HG03378 (cell line): ENCODE data around the gene CASKIN1.
"Not testable (repeated sequence)": the region's sequence is repeated elsewhere in the genome, so short reads cannot be mapped to it uniquely, and the experiment has no call there.

ENCODE experiments used
- ATAC-seq: cut with Tn5 transposase; IDR thresholded peaks from one replicate; pipeline ENCODE4 v1.9.1; 2021; ENCODE audit warnings: mild to moderate bottlenecking, moderate library complexity; ENCODE audit not compliant: unreplicated experiment

The CASKIN1 gene

DNA sequence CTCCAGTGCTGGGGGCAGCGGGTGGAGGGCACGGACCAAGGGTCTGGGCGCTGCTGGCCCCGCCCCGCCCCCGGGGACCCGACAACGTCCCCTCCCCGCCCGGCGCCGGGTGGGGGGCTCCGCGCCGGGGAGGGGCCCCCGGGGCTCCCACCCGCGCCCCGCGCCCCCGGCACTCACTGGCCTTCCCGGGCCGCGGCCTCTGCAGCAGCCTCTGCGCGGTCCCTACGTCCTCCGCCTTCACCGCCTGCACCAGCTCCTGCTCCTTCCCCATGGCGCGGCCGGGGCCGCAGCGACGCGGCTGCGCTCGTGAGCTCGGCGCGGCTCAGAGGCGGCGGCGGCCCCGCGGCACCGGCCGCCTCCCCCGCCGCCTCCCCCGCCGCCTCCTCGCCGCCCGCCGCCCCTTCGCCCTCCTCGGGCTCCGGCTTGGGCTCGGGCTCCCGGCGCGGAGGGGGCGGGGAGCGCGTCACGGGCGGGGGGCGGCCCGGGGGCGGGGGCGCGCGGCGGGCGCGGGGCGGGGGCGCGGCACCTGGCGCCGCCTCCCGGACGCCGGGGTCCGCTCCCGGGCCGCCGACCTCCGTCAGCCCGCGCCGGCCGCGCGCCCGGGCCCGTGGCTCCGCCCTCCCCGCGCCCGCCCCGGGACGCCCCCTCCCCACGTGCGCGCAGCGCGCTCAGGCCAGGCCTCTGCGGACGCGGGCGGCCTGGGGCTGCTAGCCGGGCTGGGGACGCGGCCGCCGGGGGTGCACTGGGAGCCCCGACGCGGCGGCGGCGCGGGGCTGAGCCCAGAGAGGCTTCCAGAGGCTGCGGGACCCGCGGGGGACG lies at the start of gene CASKIN1:
CASKIN1 (minus strand) TSS at position 444 of the 819 bp plus-strand sequence; CDS start at position 271, 173 bp downstream.
- no peak for ATAC-seq

DNA sequence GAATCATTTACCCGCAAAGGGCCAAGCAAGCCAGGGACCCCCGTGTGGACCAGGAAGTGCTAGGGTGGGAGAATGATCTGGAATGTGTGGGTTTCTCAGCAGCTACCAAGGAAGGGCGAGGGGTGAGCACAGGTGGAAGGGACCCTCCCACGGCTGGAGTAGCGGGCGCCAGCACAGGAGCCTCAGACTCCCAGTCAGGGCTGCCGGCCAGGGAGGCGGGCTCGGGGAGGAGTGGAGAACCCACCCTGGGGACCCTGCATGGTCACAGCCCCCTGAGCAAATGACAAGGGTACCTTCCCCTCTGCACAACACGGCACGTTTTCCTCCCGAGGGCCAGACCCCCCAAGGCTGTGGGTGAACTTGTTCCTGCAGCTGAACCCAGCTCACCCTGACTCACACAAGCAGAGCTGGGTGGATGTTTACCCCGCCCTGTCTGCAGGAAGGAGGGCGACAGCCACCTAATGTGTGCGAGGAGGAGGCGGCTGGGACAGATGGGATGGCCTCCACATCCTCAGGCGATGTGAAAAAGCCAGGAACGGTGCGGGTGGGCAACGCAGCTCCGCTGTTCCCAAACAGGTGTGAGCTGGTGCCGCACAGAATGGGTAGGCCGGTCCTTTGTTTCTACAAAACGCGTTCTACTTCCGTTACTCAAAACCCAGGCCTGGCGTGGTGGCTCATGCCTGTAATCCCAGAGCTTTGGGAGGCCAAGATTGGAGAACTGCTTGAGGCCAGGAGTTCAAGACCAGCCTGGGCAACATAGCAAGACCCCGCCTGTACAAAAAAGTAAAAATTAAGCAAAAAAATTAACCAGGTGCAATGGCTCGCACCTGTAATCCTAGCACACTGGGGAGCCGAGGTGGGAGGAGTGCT lies 48.8 kb upstream of the CASKIN1 start:
- no peak for ATAC-seq

- no peak for ATAC-seq
Observed at GRCh38 chr16:2244301-2244700, 47.9 kb upstream of the CASKIN1 start.

GRCh38 chr16:2243781-2244180 lies 47.4 kb upstream of the CASKIN1 start:
- ATAC-seq = no peak

DNA sequence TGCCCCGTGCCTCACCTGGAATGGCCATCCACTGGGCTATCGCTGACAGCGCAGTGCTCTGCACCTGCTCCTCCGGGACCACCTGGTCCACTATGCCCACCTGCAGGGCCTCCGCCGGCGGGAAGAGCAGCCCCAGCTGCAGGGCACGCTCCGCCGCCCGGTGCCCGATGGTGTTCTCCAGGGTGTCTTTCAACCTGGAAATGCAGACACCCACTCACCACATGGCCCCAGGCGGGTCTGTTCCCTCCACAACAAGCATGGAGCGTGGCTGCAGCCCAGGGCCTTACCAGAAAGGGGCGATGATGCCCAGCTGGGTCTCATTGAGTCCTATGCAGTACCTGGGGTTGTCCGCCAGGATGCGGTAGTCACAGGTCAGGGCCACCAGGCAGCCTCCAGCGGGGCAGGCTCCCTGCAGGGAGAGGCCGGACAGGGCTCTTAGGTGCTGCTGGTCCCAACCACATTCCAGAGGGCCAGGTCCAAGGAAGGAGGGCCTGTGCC lies 46.7 kb upstream of the CASKIN1 start:
- ATAC-seq = no peak

DNA sequence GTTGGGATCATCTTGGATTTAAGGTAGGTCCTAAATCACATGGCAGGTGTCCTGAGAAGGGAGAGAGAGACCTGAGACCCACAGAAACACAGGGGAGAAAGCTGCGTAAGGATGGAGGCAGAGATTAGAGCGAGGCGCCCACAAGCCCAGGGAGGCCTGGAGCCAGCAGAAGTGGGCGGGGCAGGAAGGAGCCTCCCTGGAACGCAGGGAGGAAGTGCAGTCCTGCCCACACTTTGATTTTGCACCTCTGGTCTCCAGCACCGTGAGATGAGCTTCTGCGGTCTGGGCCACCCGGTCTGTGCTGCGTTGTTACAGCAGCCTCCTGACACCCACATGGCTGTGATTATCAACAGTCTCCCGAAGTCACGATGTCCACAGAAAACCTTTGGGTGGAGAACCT lies 46.2 kb upstream of the CASKIN1 start:
- ATAC-seq = no peak

GRCh38 chr16:2240331-2240730 lies 43.9 kb upstream of the CASKIN1 start:
- ATAC-seq = not testable (repeated sequence)

DNA sequence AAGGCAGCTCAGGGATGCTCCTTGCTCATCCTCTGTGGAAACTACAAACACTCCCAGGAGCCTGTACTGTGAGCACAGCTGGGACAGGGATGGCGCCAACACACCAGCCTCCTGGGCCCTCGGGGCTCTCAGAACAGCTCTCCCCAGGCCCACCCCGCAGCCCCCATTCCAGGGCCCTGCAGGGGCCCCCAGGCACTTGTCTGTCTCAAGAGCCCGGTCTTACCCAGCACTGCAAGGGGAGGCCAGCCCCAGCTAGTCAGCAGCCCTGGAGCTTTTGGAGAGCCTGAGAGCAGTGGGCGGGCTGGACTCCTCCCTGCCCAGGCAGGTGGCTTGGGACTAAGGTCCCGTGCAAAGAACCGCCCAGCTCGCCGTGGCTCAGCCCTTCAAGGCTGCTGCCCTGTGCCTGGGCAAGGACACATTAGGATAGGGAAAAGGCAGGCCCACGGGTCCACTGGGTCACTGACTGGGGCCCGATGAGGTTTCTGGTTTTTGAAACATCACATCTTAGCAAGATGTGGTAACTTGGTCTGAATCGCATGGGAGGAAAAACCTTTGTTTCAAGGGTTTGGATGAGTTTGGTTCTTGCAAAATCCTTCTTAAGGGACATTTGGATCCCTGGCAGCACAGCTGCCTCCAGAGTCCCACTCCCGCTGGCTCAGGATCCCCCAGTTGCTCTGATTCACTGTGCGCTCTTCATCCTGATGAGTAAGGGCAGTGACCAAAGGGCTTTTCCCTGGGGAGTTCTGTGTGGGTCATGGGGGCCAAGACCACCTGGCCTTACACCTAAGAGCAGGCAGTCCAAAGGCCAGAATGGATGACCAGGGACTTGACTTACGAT lies 42.7 kb upstream of the CASKIN1 start:
- no peak for ATAC-seq

DNA sequence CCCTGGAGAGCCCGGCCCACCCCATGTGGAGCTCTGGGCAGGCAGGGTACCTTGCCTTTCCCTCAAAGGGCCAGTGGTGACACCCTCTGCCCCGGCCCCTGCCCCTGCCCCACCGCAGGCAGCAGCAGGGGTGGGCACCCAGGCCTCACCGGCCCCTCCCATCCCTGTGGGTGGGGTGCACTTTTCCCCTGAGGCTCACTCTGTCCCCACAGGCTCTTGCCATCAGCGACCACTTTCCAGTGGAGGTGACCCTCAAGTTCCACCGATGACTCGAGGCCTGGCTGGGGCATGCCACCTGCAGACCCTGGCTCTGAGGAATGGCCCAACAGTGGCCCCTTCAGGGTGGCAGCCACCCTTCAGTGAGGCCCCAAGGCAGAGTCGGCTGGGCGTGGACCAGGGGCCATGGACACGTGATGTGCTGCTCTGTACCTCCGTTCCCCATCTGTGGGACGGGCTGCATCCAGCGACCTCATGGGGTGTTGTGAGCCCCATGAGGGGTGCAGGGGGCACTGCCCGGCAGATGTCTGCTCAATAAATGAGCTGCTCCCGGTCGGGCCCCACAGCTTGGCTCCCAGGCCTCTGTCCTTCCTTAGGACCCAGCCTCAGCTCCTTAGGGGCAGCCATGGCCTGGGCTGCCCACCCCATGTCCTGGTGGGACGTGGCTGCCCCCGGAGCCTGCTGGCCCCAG lies 41.9 kb upstream of the CASKIN1 start:
- no peak for ATAC-seq

DNA sequence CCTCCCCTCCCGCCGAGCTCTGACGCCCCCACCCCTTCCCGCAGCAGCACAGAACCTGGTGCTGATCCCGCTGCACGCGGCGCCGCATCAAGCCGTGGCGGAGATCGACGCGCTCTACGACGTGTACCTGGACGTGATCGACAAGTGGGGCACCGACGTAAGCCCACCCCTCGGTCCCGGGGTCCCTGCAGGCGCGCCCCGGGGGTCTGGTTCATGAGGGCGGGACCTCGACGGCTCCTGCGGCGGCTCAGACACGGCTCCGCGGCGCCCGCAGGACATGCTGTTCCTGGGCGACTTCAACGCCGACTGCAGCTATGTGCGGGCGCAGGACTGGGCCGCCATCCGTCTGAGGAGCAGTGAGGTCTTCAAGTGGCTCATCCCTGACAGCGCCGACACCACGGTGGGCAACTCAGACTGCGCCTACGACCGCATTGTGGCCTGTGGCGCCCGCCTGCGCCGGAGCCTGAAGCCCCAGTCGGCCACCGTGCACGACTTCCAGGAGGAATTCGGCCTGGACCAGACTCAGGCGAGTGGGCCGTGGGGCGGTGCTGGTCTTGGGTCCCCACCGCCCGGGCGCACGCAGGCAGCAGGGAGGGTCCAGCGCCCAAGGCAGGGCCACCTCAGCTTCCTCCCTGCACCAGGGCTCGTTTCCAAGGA lies 41.2 kb upstream of the CASKIN1 start:
- no peak for ATAC-seq

DNA sequence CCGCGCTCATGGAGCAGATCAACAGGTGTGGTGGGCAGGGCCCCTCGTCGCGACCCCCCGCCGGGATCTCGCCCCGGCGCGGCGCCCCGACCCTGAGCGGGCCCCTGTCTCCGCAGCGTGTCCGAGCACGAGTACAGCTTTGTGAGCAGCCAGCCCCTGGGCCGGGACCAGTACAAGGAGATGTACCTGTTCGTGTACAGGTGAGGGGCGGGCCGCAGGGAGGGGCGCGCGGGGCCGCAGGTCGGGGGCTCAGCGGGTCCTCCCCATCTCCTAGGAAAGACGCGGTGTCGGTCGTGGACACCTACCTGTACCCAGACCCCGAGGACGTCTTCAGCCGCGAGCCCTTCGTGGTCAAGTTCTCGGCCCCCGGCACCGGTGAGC lies 40.7 kb upstream of the CASKIN1 start:
- ATAC-seq = no peak

GRCh38 chr16:2236337-2237101 lies 40.1 kb upstream of the CASKIN1 start, which contains the start of gene DNASE1L2:
Gene DNASE1L2 (plus strand): TSS chr16:2236444. CDS start chr16:2236817, 373 bp downstream.
- ATAC-seq = no peak

DNA sequence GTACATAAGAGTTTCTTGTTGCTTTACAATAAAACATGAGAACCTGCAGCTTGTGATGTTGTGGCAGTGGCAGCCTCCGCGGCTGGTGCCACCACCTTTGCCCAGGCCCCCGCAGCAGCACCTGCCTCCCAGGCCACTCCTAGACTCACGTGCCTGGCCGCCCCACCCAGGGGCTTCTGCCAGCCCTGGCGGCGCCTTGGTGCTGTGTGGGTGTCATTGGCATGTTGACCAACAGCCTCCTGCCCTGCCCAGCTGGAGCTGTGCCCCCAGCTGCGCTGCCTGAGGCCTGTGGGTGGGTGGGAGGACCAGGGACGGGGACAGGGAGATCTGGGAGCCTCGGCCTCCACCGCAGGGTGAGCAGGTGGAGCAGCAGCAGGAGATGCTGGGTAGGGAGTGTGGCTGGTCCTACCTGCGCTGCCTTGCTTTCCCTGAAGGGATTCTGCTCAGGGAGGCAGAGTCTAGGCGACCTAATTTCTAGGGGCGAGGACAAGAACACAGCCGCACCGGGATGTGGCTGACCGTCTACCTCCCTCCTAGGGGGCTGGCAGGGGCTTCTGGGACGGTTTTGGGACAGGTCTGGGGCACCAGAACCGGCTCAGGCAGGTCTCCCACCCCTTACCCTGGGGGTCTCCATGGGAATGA lies 39.4 kb upstream of the CASKIN1 start:
- ATAC-seq = no peak

GRCh38 chr16:2235234-2235651 lies 38.8 kb upstream of the CASKIN1 start:
- ATAC-seq = no peak

- ATAC-seq = no peak
Observed at GRCh38 chr16:2234813-2235170, 38.4 kb upstream of the CASKIN1 start.

DNA sequence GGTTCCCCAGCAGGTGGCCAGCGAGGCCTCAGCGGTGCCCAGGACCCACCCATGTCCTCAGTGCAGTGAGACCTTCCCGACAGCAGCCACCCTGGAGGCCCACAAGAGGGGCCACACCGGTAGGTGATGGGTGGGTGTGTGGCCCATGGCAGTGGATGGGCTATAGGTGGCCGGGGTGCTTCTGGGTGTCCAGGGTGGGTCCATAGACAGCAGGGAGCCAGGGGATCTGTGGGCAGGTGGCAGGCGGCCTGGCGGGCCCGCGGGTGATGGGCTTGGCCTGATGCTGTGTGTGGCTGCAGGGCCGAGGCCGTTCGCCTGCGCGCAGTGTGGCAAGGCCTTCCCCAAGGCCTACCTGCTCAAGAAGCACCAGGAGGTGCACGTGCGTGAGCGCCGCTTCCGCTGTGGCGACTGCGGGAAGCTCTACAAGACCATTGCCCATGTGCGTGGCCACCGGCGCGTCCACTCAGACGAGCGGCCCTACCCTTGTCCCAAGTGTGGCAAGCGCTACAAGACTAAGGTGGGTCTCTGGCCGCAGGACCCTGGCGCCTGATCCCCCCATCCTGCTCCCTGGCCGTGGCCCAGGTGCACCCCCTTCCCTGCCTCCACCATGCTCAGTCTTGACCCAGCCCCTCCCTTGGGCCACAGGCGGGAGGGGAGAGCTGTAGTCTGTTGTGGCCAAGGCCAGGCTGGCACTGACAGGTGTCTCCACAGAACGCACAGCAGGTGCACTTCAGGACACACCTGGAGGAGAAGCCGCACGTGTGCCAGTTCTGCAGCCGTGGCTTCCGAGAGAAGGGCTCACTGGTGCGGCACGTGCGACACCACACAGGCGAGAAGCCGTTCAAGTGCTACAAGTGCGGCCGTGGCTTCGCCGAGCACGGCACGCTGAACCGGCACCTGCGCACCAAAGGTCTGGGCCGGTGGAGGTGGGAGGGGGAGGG lies 37.7 kb upstream of the CASKIN1 start:
- no peak for ATAC-seq

- no peak for ATAC-seq
Observed at GRCh38 chr16:2233046-2233775, 36.8 kb upstream of the CASKIN1 start.
